HepG2 (cell line): Measurements from ENCODE around the gene COL4A6. TPM values are rescaled to one million over a fixed set of nuclear protein-coding genes. Genes with fewer than 3 reads are reported as not detected.

Experiments
- ATAC-seq: fragments of 200-7000 bp; cut with Tn5 transposase; 3 replicates; pipeline ENCODE4 v1.9.1; 2020; ENCODE audit warnings: mild to moderate bottlenecking, moderate library complexity
- BruUV-seq: library from RNA; stranded (reverse); fragments of 400-500 nt; replicated peaks from 2 replicates; lab custom pipeline; 2021; lab: Mats Ljungman, UMichigan
- CTCF ChIA-PET: fragments of 300-600 bp; formaldehyde crosslinking; extraction: SDS; loops from one replicate; lab custom pipeline; 2021; ENCODE audit warnings: low total read pairs, inconsistent platforms, low intra/inter-chr PET ratio; lab: Yijun Ruan, JAX
- POLR2A ChIA-PET: fragments of 350-600 bp; sonication (Branson Sonifier 250); formaldehyde crosslinking; loops from one replicate; lab custom pipeline; 2020; ENCODE audit warnings: antibody characterized with exemption, inconsistent platforms; lab: Yijun Ruan, JAX
- DNase-seq: peaks from one replicate; pipeline ENCODE4 v3.0.0-alpha.2; 2015; ENCODE audit warnings: low spot score
- FAIRE-seq: peaks from 3 replicates; lab custom pipeline; 2011; peaks lifted over from hg19 to GRCh38; lab: Jason Lieb, UNC
- H2AFZ ChIP-seq: one replicate; pipeline ENCODE4 v1.6.1; 2011; ENCODE audit warnings: low read length, inconsistent platforms
- H3K27ac ChIP-seq: fragments of 300-600 bp; 3 replicates; pipeline ENCODE4 v1.8.0; 2011; ENCODE audit warnings: mixed run types, mild to moderate bottlenecking, mixed read lengths, low read length, inconsistent platforms; ENCODE audit not compliant: insufficient read depth; ENCODE audit errors: extremely low read length
- H3K27me3 ChIP-seq, 2 experiments: fragments of 200-600 bp in 1 of 2; 2 replicates in 1 of 2; 3 replicates in 1 of 2; pipeline versions ENCODE4 v1.6.0 to v1.8.0; 2011; ENCODE audit warnings: low read length in 2 of 2, mild to moderate bottlenecking in 2 of 2, moderate library complexity in 2 of 2, inconsistent platforms in 1 of 2; ENCODE audit not compliant: insufficient read depth in 2 of 2, control insufficient read depth in 1 of 2
- H3K36me3 ChIP-seq, 2 experiments: fragments of 200-600 bp in 1 of 2; replicated peaks in 1 of 2; 2 replicates in 1 of 2; 3 replicates in 1 of 2; pipeline versions ENCODE4 v1.5.1 to v1.8.0; 2011; ENCODE audit warnings: low read length in 2 of 2, inconsistent platforms in 1 of 2; ENCODE audit not compliant: insufficient read depth in 2 of 2, control insufficient read depth in 1 of 2
- H3K4me1 ChIP-seq: 2 replicates; pipeline ENCODE4 v1.5.1; 2012; ENCODE audit warnings: low read length, inconsistent platforms; ENCODE audit not compliant: insufficient read depth
- H3K4me2 ChIP-seq: 2 replicates; pipeline ENCODE4 v1.6.0; 2011; ENCODE audit warnings: low read depth, low read length, inconsistent platforms
- H3K4me3 ChIP-seq, 3 experiments: fragments of 200-600 bp in 1 of 3; sonication (generic), shearing (Covaris generic) in 1 of 3; replicated peaks in 1 of 3; 2 replicates each; pipeline ENCODE4 v1.5.1; 2011 to 2016; ENCODE audit warnings: low read length in 3 of 3, inconsistent platforms in 2 of 3, low read depth in 2 of 3, mild to moderate bottlenecking in 2 of 3, control low read depth in 1 of 3, mixed read lengths in 1 of 3; ENCODE audit not compliant: insufficient read depth in 1 of 3
- H3K79me2 ChIP-seq: one replicate; pipeline ENCODE4 v1.6.1; 2011; ENCODE audit warnings: low read length, inconsistent platforms; ENCODE audit not compliant: insufficient read depth
- H3K9ac ChIP-seq: 2 replicates; pipeline ENCODE4 v1.6.0; 2011; ENCODE audit warnings: mild to moderate bottlenecking, low read depth, low read length, inconsistent platforms; ENCODE audit not compliant: insufficient read depth
- H3K9me3 ChIP-seq: 2 replicates; pipeline ENCODE4 v1.5.1; 2012; ENCODE audit warnings: mild to moderate bottlenecking, low read length
- H4K20me1 ChIP-seq: 2 replicates; pipeline ENCODE4 v1.6.0; 2011; ENCODE audit warnings: inconsistent platforms, mild to moderate bottlenecking, low read length, moderate library complexity; ENCODE audit not compliant: insufficient read depth
- CBX2 ChIP-seq, 2 experiments: fragments of 200-600 bp in 1 of 2; sonication (generic); formaldehyde crosslinking in 1 of 2; IDR thresholded peaks; 2 replicates each; pipeline versions ENCODE4 v1.7.0 to v1.8.1; 2018 to 2022; ENCODE audit warnings: low read depth in 2 of 2, low read length in 1 of 2, mild to moderate bottlenecking in 1 of 2, missing genetic modification reagents in 1 of 2
- HMG20B ChIP-seq: conservative IDR thresholded peaks from 2 replicates; pipeline ENCODE4 v1.6.1; 2016; ENCODE audit warnings: missing genetic modification reagents, missing compliant biosample characterization
- ONECUT2 ChIP-seq: sonication (generic); formaldehyde crosslinking; IDR thresholded peaks from 2 replicates; pipeline ENCODE4 v1.4.0; 2020; ENCODE audit warnings: missing genetic modification reagents
- RFXAP ChIP-seq: sonication (generic); formaldehyde crosslinking; IDR thresholded peaks from 2 replicates; pipeline ENCODE4 v1.4.0; 2020; ENCODE audit warnings: missing genetic modification reagents, borderline replicate concordance
- TBX3 ChIP-seq: fragments of 450-650 bp; IDR thresholded peaks from 2 replicates; pipeline ENCODE4 v1.6.1; 2017; ENCODE audit warnings: antibody characterized with exemption, mild to moderate bottlenecking, inconsistent platforms, borderline replicate concordance
- TFDP2 ChIP-seq: sonication (generic); formaldehyde crosslinking; IDR thresholded peaks from 2 replicates; pipeline ENCODE4 v1.4.0; 2020; ENCODE audit warnings: missing genetic modification reagents
- ZNF34 ChIP-seq: sonication (generic); formaldehyde crosslinking; IDR thresholded peaks from 2 replicates; pipeline ENCODE4 v1.4.0; 2020; ENCODE audit warnings: mild to moderate bottlenecking, missing genetic modification reagents, borderline replicate concordance
- ZNF446 ChIP-seq: sonication (generic); formaldehyde crosslinking; IDR thresholded peaks from 2 replicates; pipeline ENCODE4 v1.5.0; 2020; ENCODE audit warnings: mild to moderate bottlenecking, missing genetic modification reagents
- ZNF501 ChIP-seq: sonication (generic); formaldehyde crosslinking; IDR thresholded peaks from 2 replicates; pipeline ENCODE4 v1.5.1; 2020; ENCODE audit warnings: mild to moderate bottlenecking, moderate library complexity, missing genetic modification reagents
- ZNF563 ChIP-seq: sonication (generic); formaldehyde crosslinking; IDR thresholded peaks from 2 replicates; pipeline ENCODE4 v1.8.0; 2022; ENCODE audit warnings: mild to moderate bottlenecking, moderate library complexity, missing genetic modification reagents
- ZNF781 ChIP-seq: sonication (generic); formaldehyde crosslinking; IDR thresholded peaks from 2 replicates; pipeline ENCODE4 v1.5.1; 2020; ENCODE audit warnings: borderline replicate concordance, mild to moderate bottlenecking, missing genetic modification reagents; ENCODE audit errors: not compliant biosample characterization
- ZSCAN21 ChIP-seq: sonication (generic); formaldehyde crosslinking; IDR thresholded peaks from 2 replicates; pipeline ENCODE4 v1.8.0; 2022; ENCODE audit warnings: mild to moderate bottlenecking, missing genetic modification reagents, moderate library complexity, borderline replicate concordance
- WGBS: methylation state at CpG from one replicate; pipeline ENCODE4 v1.1.6; 2017; ENCODE audit warnings: low lambda C conversion rate; 5-methylcytosine and 5-hydroxymethylcytosine counted together
- in situ Hi-C: cut with HindIII; loops from 2 replicates; pipeline ENCODE4 v1.10.0; 2017; ENCODE audit warnings: low pct_unique_long_range_greater_than_20kb; ENCODE audit not compliant: extremely low pct_ligation_motif_present
- intact Hi-C: fragments of 100-400 bp; cut with micrococcal nuclease; formaldehyde crosslinking; loops from one replicate; pipeline ENCODE4 v1.10.0; 2022; ENCODE audit not compliant: unreplicated experiment
- polyA plus RNA-seq, 8 experiments: library from polyadenylated mRNA; depleted of rRNA in 3 of 8; stranded (reverse) in 7 of 8; unstranded in 1 of 8; fragments of >200 nt; fragmentation: Illumina TruSeq in 4 of 8; extraction: Trizol in 4 of 8; gene quantifications; 2 replicates each; pipeline versions ENCODE4 v1.2.1 to v1.2.3, GENCODE V29; 2011 to 2016; ENCODE audit warnings: low read depth in 4 of 8, missing spikeins in 1 of 8, mixed read lengths in 1 of 8; ENCODE audit not compliant: insufficient read depth in 1 of 8
- total RNA-seq, 5 experiments: library from RNA; depleted of rRNA; stranded (reverse); fragments of >200 nt; fragmentation: Illumina TruSeq; extraction: Trizol; gene quantifications; 2 replicates each; pipeline ENCODE4 v1.2.3, GENCODE V29; 2016; ENCODE audit warnings: low read depth in 1 of 5

COL4A6 gene
- total and polyA plus RNA-seq, 2 of the 13 experiments (the other 11 are each of a cell fraction or from before 2014, with no cell fraction given): 4.5 to 8.2 TPM

DNA sequence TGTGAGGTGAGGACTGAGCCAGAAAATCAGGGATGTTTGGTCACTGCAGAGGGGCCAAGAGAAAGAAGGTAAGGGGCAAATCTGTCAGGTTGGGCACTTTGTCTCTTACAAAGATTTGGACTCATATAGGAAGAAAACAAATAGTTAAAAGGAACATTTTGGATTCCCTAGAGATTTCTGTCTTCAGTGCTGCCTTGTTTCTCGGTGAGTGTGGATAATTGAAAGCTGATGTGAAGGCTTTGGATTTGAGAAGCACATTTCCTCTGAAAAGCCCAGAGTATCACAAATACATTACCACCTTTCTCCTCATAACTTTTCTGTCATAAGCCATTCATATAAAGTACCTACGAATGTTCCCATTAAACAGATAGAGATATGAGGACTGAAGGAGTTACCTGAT, 239.2 kb downstream of the COL4A6 start:
- TF ChIP-seq ZNF446 (CRISPR knock-in tag): no peak
- no peak for TF ChIP-seq CBX2 (IDR thresholded peaks at IDR 0.05; ENCODE audit: low read depth, low read length)
- TF ChIP-seq CBX2 (CRISPR knock-in tag; IDR thresholded peaks at IDR 0.05; ENCODE audit: low read depth): no peak
- TF ChIP-seq HMG20B (CRISPR knock-in tag): no peak
- no peak for TF ChIP-seq TBX3
- no peak for TF ChIP-seq ONECUT2 (CRISPR knock-in tag)
- no peak for TF ChIP-seq ZSCAN21 (CRISPR knock-in tag)
- no peak for TF ChIP-seq ZNF501 (CRISPR knock-in tag)
- no peak for TF ChIP-seq RFXAP (CRISPR knock-in tag)
- TF ChIP-seq ZNF781 (CRISPR knock-in tag): no peak
- TF ChIP-seq ZNF34 (CRISPR knock-in tag): no peak
- TF ChIP-seq ZNF563 (CRISPR knock-in tag): no peak
- TF ChIP-seq TFDP2 (CRISPR knock-in tag): no peak
- TF ChIP-seq, all 625 proteins: peak for 0
- Histone ChIP-seq H3K4me3 (no peak overlapping the region), H3K36me3 (no peaks in the 10 kb centered on the region), H3K9ac (no peak overlapping the region), H3K79me2 (no peaks in the 10 kb centered on the region), H3K27me3 (no peaks in the 10 kb centered on the region), H3K27ac (no peak overlapping the region), H3K4me1 (no peaks in the 10 kb centered on the region), H4K20me1 (no peaks in the 10 kb centered on the region), H3K9me3 (no peaks in the 10 kb centered on the region), H3K4me2 (no peak overlapping the region), H2AFZ (no peak overlapping the region)
- FAIRE-seq: no peak
- no peak for ATAC-seq
- DNase-seq: no peak
- in situ Hi-C loops: no loop called here
- ChIA-PET POLR2A (no interaction called here), CTCF (interaction anchor here (0.8 to 2.0 kb wide), 2 partner anchors 25 to 338 kb away, joined by 3 to 7 read pairs; no protein-coding TSS in a partner anchor)
- BruUV-seq: no TSS peak
- 60% methylated on average over 2 of the region's 2 CpGs for WGBS
- intact Hi-C loops: no loop called here
